Stimulated activated CD4-positive, alpha-beta T cell treated with anti-CD3 and anti-CD28 coated beads, Interleukin-12 subunit alpha, Interleukin-12 subunit beta, amount 100 ng/mL, for 48 hours (primary cell): Measurements from ENCODE around the gene ZNF846.
"Not testable (repeated sequence)": the region's sequence is repeated elsewhere in the genome, so short reads cannot be mapped to it uniquely, and the experiment has no call there.

Source experiments
- DNase-seq, 3 donors: peaks; one replicate each; pipeline ENCODE4 v3.0.0-alpha.2; 2020; ENCODE audit warnings: low read depth in 2 of 3, low spot score in 1 of 3

ZNF846 gene

DNA sequence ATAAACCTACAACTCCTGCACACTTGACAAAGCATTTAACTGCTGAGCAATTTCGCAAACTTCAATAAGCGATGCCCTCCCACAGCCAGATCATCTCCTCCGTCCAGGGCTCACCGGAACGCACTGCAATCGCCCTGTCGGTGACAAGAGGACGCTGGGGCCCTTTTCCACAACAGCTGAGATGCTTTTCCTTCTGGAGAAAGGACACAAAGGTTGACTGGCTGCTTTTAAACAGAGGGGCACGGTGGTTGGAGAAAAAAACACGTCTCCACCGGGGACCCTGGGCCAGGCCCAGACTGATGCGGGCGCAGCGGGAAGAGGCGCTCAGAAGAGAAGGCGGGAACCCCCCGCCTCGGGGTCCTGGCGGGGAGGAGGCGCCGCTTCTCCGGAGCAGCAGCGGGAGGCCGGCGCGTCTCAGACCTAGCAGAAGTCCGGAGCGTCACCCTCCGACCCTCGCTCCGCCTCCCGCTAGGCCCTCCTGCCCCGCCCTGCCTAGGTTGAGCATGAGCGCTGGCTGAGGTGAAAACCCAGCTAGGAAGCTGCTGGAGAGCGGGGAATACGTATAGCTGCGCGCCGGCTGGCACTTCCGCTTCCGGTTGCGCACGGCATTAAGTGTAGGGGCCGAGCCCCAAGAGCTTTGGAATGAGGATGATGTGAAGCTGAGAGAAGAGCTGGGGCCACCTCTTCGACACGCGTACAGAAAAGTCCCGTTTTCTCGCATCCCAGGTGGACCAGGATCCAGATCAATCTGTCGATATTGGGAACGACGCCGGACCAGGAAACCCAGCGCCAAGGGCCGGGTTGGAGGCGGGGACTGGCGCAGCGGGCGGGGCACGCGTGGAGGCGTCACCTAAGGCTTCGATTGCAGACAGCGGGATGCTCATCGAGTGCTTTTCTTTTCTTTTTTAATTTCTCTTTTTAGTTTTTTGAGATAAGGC lies at the start of gene ZNF846:
Gene ZNF846 (minus strand): TSS at position 564 of the 938 bp plus-strand sequence. CDS start 3,788 bp downstream, outside the sequence.
- peak; percentile 89 to 92 (median 89) for DNase-seq

- no peak for DNase-seq
These were observed 49.7 kb upstream of the ZNF846 start for GRCh38 chr19:9818175-9818733.

- no peak for DNase-seq
These were observed 42.6 kb upstream of the ZNF846 start for GRCh38 chr19:9811139-9811538.

- DNase-seq = no peak
These were observed 40.6 kb upstream of the ZNF846 start for GRCh38 chr19:9808855-9809824.

GRCh38 chr19:9806803-9807202 lies 38.3 kb upstream of the ZNF846 start:
- no peak for DNase-seq

- no peak for DNase-seq
These were observed 33.4 kb upstream of the ZNF846 start for GRCh38 chr19:9801976-9802375.

GRCh38 chr19:9799162-9799561 lies 30.6 kb upstream of the ZNF846 start:
- no peak for DNase-seq

DNA sequence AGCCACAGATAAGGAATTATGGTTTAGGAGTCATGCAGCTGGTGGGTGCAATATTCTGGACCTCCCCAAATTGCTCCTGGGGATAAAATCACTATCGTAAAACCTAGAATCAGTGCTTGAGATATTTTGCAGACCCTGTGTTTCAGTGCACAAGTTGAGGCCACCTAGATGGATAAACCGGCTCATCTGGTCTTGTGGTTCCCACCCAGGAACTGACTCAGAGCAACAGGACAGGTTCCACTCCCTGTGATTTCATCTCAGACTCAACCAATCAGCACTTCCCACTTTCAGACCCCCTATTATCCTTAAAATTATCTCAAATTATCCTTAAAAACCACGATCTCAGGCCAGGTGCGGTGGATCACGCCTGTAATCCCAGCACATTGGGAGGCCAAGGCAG lies 29.3 kb upstream of the ZNF846 start:
- DNase-seq = no peak

- peak; percentile 68 to 86 (median 75) for DNase-seq
These were observed 27.7 kb upstream of the ZNF846 start for GRCh38 chr19:9796113-9796773.

GRCh38 chr19:9793071-9793591 lies 24.6 kb upstream of the ZNF846 start:
- DNase-seq = peak; percentile 34 to 49 (median 41)

- DNase-seq = peak; percentile 84 to 89 (median 84)
These were observed 23.9 kb upstream of the ZNF846 start for GRCh38 chr19:9792206-9793070.

- peak; percentile 85 to 88 (median 87) for DNase-seq
These were observed 23.1 kb upstream of the ZNF846 start for GRCh38 chr19:9791552-9792205.

DNA sequence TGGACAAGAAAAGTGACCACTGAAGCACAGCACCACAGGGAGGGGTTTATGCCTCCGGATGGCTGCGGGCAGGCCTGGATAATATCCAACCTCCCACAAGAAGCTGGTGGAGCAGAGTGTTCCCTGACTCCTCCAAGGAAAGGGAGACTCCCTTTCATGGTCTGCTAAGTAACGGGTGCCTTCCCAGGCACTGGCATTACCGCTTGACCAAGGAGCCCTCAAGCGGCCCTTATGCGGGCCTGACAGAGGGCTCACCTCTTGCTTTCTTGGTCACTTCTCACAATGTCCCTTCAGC lies 22.5 kb upstream of the ZNF846 start:
- DNase-seq = not testable (repeated sequence)

GRCh38 chr19:9789579-9789978 lies 21.0 kb upstream of the ZNF846 start:
- not testable (repeated sequence) for DNase-seq

GRCh38 chr19:9789066-9789465 lies 20.5 kb upstream of the ZNF846 start:
- DNase-seq = no peak

DNA sequence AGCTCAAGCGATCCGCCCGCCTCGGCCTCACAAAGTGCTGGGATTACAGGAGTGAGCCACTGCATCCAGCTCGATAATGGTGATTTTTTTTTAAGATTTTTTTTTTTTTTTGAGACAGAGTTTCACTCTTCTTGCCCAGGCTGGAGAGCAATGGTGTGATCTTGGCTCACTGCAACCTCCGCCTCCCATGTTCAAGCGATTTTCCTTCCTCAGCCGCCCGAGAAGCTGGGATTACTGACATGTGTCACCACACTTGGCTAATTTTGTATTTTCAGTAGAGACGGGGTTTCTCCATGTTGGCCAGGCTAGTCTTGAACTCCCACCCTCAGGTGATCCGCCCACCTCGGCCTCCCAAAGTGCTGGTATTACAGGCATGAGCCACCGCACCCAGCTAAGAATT lies 20.1 kb upstream of the ZNF846 start:
- not testable (repeated sequence) for DNase-seq

DNA sequence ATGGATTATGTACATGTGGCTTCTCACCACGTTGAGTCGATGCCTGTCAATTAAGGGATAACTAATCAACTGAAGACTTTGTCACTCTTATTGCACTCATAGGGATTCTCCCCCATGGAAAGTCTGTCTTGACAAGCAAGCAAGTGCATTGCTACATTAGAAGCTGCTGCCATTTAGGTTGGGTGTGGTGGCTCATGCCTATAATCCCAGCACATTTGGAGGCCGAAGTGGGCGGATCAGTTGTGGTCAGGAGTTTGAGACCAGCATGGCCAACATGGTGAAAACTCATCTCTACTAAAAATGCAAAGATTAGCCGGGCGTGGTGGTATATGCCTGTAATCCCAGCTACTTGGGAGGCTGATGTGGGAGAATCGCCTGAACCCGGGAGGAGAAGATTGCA lies 18.3 kb upstream of the ZNF846 start:
- no peak for DNase-seq

GRCh38 chr19:9786342-9786741 lies 17.8 kb upstream of the ZNF846 start:
- DNase-seq = no peak
